NCI-H1092 (cell line): ENCODE data around the gene RSPH3.
"Not testable (repeated sequence)": the region's sequence is repeated elsewhere in the genome, so short reads cannot be mapped to it uniquely, and the experiment has no call there.

ENCODE experiments used
- DNase-seq: peaks from one replicate; lab custom pipeline; 2025; lab: John Stamatoyannopoulos, UW

RSPH3 gene

GRCh38 chr6:158972241-158973233, 27.5 kb downstream of the RSPH3 start:
- DNase-seq: no peak

DNA sequence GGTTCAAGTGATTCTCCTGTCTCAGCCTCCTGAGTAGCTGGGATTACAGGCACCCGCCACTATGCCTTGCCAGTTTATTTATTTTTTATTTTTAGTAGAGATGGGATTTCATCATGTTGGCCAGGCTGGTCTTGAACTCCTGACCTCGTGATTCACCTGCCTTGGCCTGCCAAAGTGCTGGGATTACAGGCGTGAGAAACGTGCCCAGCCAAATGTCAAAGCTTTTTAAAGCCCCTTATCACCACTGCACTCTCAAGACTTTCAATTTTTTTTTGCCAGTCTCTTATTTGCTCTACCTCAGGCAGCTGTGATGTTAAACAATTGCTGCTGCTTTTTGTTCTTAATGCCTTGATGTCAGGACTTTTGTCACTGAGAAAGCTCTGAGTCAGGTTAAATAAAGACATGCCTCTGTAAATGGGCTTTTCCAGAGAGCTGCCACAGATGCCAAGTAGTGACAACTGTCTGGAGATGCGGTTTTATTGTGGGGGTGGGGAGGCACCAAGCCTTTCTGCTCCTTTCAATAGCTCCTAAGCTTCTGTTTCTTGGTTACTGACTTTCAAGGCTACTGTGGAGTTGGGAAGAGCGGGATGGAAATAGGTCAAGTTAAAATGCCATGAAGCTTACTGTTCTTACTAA, 29.2 kb downstream of the RSPH3 start:
- no peak for DNase-seq

- no peak for DNase-seq
These were observed 30.9 kb downstream of the RSPH3 start for GRCh38 chr6:158969148-158969547.

DNA sequence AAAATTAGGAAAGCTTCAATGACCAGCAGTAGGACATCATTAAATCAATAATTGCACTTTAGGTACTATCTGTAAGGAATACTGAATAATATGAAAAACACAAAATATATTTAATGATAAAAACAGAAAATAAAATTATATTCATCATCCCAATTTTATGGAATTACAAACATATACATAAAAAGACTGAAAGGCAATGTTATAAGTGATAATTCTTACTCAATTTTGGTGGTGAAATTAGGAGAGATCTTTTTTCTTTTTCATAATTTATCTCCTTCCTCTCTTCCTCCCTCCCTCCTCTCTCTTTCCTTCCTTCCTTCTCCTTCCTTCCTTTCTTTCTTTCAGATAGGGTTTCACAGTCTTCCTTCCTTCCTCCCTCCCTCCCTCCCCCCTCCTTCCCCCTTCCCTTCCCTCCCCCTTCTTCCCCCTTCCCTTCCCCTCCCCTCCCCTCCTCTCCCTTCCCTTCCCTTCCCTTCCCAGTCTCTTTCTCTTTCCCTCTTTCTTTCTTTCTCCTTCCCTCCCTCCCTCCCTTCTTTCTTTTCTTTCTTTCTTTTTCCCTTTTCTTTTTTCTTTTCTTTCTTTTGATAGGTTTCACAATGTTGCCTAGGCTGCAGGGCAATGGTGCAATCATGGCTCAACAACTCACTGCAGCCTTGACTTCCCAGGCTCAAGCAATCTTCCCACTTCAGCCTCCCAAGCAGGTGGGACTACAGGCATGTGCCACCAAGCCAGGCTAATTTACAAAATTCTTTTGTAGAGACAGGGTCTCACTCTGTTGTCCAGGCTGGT, 36.8 kb downstream of the RSPH3 start:
- DNase-seq: no peak

GRCh38 chr6:158962371-158962770, 37.6 kb downstream of the RSPH3 start:
- no peak for DNase-seq

- DNase-seq: no peak
These were observed 40.0 kb downstream of the RSPH3 start for GRCh38 chr6:158960026-158960425.

DNA sequence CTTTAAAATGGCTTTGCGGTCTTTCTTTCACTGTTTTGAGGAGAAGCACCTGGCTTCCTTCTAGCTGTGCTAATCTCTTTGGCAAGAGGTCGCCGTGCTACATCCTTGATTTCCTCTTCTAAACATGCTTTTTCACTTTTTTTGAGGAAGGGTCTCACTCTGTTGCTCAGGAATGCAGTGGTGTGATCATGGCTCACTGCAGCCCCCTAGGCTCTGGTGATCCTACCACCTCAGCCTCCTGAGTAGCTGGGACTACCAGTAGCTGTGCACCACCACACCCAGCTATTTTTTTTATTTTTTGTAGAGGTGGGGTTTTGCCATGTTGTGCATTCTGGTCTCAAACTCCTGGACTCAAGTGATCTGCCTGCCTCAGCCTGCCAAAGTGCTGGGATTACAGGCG, 40.5 kb downstream of the RSPH3 start:
- no peak for DNase-seq

DNA sequence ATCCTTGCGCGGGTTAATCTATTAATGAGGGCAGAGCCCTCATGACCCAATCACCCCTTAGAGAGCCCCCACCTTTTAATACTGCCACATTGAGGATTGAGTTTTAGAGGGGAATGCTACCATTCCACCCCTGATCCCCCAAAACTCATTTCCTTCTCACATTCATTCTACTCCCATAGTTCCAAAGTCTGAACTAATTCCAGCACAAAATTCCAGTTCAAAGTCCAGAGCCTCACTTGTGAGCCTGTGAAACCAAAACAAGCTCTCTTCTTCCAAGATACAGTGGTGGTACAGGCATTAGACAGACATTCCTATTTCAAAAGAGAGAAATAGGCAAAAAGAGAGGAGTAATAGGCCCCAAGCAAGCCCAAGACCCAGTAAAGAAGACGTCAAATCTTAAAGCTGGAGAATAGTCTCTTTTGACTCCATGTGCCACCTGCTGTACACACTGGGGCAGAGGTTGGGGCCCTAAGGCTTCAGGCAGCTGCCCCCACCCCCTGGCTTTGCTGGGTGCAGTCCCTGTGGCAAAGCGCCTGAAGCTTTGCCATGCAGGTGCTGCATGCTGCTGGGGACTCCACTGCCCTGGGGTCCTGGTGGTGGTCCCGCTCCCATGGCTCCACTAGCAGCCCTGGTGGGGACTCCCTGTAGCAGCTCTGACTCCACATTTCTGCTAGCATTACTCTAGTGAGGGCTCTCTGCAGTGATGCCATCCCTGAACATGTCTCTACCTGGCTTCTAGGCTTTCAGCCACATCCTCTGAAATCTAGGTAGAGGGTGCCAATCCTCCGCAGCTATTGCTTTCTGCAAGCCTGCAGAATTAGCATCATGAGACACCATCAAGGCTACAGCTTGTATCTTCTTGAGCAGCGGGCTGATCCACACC, 41.3 kb downstream of the RSPH3 start:
- no peak for DNase-seq

DNA sequence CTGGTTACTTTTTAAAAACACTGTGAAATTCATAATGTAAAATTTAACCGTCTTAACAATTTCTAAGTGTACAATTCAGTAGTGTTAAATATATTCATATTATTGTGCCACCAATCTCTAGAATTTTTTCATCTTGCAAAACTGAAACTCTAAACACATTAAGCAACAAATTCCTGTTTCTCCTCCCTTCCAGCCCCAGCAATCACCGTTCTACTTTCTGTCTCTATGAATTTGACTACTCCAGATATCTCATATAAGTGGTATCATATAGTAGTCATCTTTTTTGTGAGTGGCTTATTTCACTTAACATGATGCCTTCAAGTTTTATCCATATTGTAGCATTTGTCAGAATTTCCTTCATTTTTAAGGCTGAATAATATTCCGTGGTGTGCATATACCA, 44.7 kb downstream of the RSPH3 start:
- no peak for DNase-seq

DNA sequence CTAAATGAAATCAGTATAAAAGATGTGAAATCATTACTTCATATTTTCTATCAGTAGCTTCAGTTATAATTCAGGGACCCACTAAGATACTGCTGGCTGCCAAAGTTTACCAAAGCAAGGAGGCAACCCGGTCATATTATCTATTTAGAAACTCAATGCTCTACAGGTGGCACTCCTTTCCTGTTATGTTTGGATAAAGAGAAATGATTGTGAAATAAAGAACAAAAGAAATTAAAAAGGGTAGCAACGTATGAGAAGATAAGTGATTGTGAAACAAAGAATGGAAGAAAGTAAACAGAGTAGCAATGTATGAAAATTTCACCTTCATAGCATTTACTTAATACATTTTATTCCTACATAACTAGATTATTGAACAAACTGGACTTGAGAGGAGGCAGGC, 45.2 kb downstream of the RSPH3 start:
- DNase-seq: no peak

GRCh38 chr6:158952011-158952410, 48.0 kb downstream of the RSPH3 start:
- DNase-seq: not testable (repeated sequence)

GRCh38 chr6:158951565-158951964, 48.4 kb downstream of the RSPH3 start:
- DNase-seq: not testable (repeated sequence)

GRCh38 chr6:158947284-158947683, 52.7 kb downstream of the RSPH3 start:
- no peak for DNase-seq

- DNase-seq: no peak
These were observed 56.5 kb downstream of the RSPH3 start for GRCh38 chr6:158943380-158944032.

- no peak for DNase-seq
These were observed 57.7 kb downstream of the RSPH3 start for GRCh38 chr6:158942349-158942748.

DNA sequence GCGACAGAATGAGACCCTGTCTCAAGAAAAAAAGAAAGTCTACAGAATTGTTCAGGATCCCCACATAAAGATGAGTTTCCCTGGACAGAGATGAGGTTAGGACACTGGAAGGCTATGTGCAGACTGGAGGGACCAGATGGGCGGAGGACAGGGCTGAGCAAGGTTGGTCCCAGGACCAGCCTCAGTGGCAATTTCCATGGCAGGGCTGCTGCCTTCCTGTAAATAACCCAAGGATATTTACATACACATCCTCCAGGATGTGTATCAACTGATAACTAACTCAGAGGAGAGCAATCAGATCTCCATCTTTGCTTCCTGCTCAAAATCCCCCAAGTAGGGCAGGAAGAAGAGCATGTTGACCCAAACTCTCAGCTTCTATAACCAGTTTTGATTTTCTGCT, 58.8 kb downstream of the RSPH3 start:
- no peak for DNase-seq

DNA sequence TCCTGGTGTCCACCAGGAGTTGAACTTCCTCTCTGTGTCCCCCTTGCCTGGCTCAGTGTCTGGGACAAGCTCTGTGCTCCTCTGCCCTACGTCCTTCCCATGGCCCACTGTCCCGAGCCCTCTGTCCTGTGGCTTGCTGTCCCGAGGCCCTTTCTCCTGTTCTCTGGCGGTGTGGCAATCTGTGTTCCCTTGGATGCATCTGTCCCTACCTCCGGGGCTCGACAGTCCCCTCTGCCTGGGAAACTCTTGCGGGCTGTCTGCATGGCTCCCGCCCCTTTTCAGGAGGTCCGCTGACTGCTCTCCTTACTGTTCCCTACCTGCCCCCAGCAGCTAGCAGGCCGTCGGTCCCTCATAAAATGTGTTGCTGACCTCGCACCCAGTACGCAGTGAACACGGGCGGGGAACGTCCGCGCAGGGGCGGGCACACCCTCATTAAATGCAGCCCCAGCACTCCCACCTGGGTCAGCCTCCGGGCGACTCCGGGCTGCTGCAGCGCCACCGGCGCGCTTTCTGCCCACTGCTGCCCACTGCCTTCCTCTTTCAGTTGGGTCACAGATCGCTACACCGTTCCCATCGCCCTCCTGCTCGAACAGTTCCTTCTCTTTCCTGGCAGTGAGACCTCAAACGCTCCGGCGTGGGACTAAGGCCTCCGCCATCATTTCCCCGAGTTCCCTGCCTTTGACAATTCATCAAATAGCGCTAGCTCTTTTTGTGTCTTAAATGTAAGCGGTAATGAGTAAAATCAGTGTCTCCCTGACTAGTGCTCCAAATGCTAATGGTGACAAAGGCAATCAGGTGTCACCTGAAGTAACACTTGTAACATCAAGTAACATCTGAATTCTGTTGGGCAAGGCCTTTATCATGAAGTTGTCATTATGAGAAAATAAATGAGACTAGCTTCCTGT, 60.5 kb downstream of the RSPH3 start:
- DNase-seq: no peak

- no peak for DNase-seq
These were observed 61.2 kb downstream of the RSPH3 start for GRCh38 chr6:158938811-158939254.

DNA sequence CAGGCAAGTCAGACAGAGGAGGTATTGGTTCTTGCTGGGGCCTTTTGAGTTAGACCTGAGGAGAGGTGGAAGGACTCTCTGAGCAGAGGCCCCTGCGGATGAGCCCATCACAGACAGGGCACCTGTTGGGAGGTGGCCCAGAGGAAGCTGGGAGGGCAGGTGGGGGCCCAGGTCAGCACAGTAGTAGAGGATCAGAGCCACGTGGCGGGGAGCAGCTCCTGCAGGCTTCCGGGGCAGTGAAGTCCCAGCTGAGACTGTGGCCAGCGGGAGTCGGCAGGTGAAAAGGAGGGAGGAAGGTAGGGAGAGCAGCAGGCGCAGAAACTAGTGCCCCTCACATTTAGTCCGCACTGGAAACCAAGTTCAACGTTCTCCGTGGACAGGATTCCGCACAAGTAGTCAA, 61.8 kb downstream of the RSPH3 start:
- DNase-seq: no peak

GRCh38 chr6:158934157-158934556, 65.8 kb downstream of the RSPH3 start:
- DNase-seq: no peak
